Right cardiac atrium (tissue), 5 donors: Measurements from ENCODE around the gene ZNF175. TPM values are rescaled to one million over a fixed set of nuclear protein-coding genes. Genes with fewer than 3 reads are reported as not detected.
A peak's percentile ranks its signal among the peaks of the same experiment; 100 is the strongest.

Experiments used
- ATAC-seq, 2 donors: fragments of 200-7000 bp; cut with Tn5 transposase; one replicate each; pipeline versions ENCODE4 v1.8.0 to v1.9.1; 2020; ENCODE audit warnings: moderate library complexity in 2 of 2, mild to moderate bottlenecking in 1 of 2
- DNase-seq, 3 donors: peaks; one replicate each; pipeline ENCODE4 v3.0.0-alpha.2; 2020
- H3K27ac ChIP-seq: one replicate; pipeline ENCODE4 v1.5.1; 2013; ENCODE audit warnings: mild to moderate bottlenecking, low read length, control low read depth, moderate library complexity
- H3K27me3 ChIP-seq: one replicate; pipeline ENCODE4 v1.6.1; 2013; ENCODE audit not compliant: control insufficient read depth, insufficient read depth
- H3K4me1 ChIP-seq: one replicate; pipeline ENCODE4 v1.6.1; 2013; ENCODE audit warnings: low read length; ENCODE audit not compliant: control insufficient read depth, insufficient read depth
- H3K4me3 ChIP-seq: one replicate; pipeline ENCODE4 v1.5.1; 2013; ENCODE audit warnings: low read length, control low read depth
- H3K9me3 ChIP-seq: one replicate; pipeline ENCODE4 v1.6.1; 2013; ENCODE audit warnings: low read length; ENCODE audit not compliant: control insufficient read depth
- WGBS: extraction: QIAGEN DNeasy Blood & Tissue Kit; methylation state at CpG from one replicate; pipeline ENCODE4 v1.1.7; 2013; 5-methylcytosine and 5-hydroxymethylcytosine counted together
- intact Hi-C, 4 donors: fragments of 100-400 bp; cut with DNase I; formaldehyde crosslinking; loops; one replicate each; pipeline versions ENCODE4 v1.11.0 to v1.14.0; 2022 to 2023
- polyA plus RNA-seq: library from polyadenylated mRNA; stranded (reverse); fragments of 200-250 nt; gene quantifications from one replicate; pipeline ENCODE4 v1.2.3, GENCODE V29; 2013
- total RNA-seq, 4 donors: library from RNA; stranded (reverse); fragmentation: NEBNext Ultra II Directional; extraction: Animal tissue kit (Norgen Biotek cat#: 25700); gene quantifications; one replicate each; pipeline ENCODE4 v1.2.1, GENCODE V29; 2021
- donor health status: healthy with polysubstance abuse.
- donor health status: DM: no; HTN: yes; CAD: no.
- donor health status: DM: no; HTN: no; CAD: no.
- donor health status: DM: no; HTN: yes; CAD: no; lungs with severe emphysema.
- donor health status: DM: yes; HTN: yes; CAD: no.

Gene ZNF175
- total and polyA plus RNA-seq, 5 donors, result 3.3 to 12.4 (median 9.3) TPM

- DNase-seq (no peak), ATAC-seq (peak in 1 of 2 donors; percentile 33)
- 60% methylated on average over 10 of the region's 10 CpGs for WGBS
- Histone ChIP-seq H3K4me1 (no peaks in the 10 kb centered on the region), H3K4me3 (no peak overlapping the region), H3K9me3 (no peaks in the 10 kb centered on the region), H3K27me3 (peaks cover 3% of the 10 kb centered on the region), H3K27ac (no peak overlapping the region)
- intact Hi-C loops, result no loop called here
These were observed 29.4 kb upstream of the ZNF175 start for GRCh38 chr19:51541458-51542357.

GRCh38 chr19:51542699-51543098 is 28.4 kb upstream of the ZNF175 start:
- 56% methylated on average over 5 of the region's 5 CpGs for WGBS
- no peak overlapping the region for H3K4me3 ChIP-seq
- peaks cover 3% of the 10 kb centered on the region for H3K27me3 ChIP-seq
- no peaks in the 10 kb centered on the region for H3K4me1 ChIP-seq
- H3K27ac ChIP-seq, result no peak overlapping the region
- intact Hi-C loops, result no loop called here
- DNase-seq (no peak), ATAC-seq (no peak)
- no peaks in the 10 kb centered on the region for H3K9me3 ChIP-seq

- H3K4me3 ChIP-seq, result no peak overlapping the region
- no peak overlapping the region for H3K27ac ChIP-seq
- no peaks in the 10 kb centered on the region for H3K4me1 ChIP-seq
- H3K27me3 ChIP-seq, result no peaks in the 10 kb centered on the region
- 80% methylated on average over 6 of the region's 6 CpGs for WGBS
- intact Hi-C loops, result no loop called here
- ATAC-seq (no peak), DNase-seq (no peak)
- no peaks in the 10 kb centered on the region for H3K9me3 ChIP-seq
These were observed 27.0 kb upstream of the ZNF175 start for GRCh38 chr19:51544038-51544437.

GRCh38 chr19:51546107-51546649 is 24.9 kb upstream of the ZNF175 start:
- no peak overlapping the region for H3K4me3 ChIP-seq
- H3K27me3 ChIP-seq, result no peaks in the 10 kb centered on the region
- no peaks in the 10 kb centered on the region for H3K9me3 ChIP-seq
- no peak for DNase-seq
- WGBS, result 62% methylated on average over 5 of the region's 5 CpGs
- H3K4me1 ChIP-seq, result no peaks in the 10 kb centered on the region
- H3K27ac ChIP-seq, result no peak overlapping the region
- ATAC-seq, result no peak
- intact Hi-C loops, result no loop called here

GRCh38 chr19:51546650-51547396 is 24.3 kb upstream of the ZNF175 start:
- no peak for DNase-seq
- Histone ChIP-seq H3K4me3 (no peak overlapping the region), H3K27ac (no peak overlapping the region), H3K27me3 (no peaks in the 10 kb centered on the region), H3K4me1 (no peaks in the 10 kb centered on the region), H3K9me3 (no peaks in the 10 kb centered on the region)
- intact Hi-C loops, result no loop called here
- 43% methylated on average over 10 of the region's 10 CpGs for WGBS
- peak in 1 of 2 donors; percentile 77 for ATAC-seq

GRCh38 chr19:51547397-51548212 is 23.5 kb upstream of the ZNF175 start:
- WGBS, result 29% methylated on average over 7 of the region's 7 CpGs
- H3K27me3 ChIP-seq, result no peaks in the 10 kb centered on the region
- ATAC-seq, result peak in 1 of 2 donors; percentile 62

GRCh38 chr19:51548213-51548651 is 22.9 kb upstream of the ZNF175 start:
- DNase-seq, result no peak
- ATAC-seq, result no peak
- no peaks in the 10 kb centered on the region for H3K9me3 ChIP-seq
- 50% methylated on average over 5 of the region's 5 CpGs for WGBS
- H3K4me3 ChIP-seq, result no peak overlapping the region
- no peaks in the 10 kb centered on the region for H3K4me1 ChIP-seq
- no peaks in the 10 kb centered on the region for H3K27me3 ChIP-seq
- intact Hi-C loops, result no loop called here
- no peak overlapping the region for H3K27ac ChIP-seq

More at GRCh38 chr19:51547397-51548212, 23.5 kb upstream of the ZNF175 start:
- no peak overlapping the region for H3K27ac ChIP-seq
- DNase-seq, result no peak
- intact Hi-C loops, result no loop called here
- H3K4me3 ChIP-seq, result no peak overlapping the region
- no peaks in the 10 kb centered on the region for H3K9me3 ChIP-seq
- no peaks in the 10 kb centered on the region for H3K4me1 ChIP-seq

GRCh38 chr19:51548891-51549305 is 22.2 kb upstream of the ZNF175 start:
- H3K27ac ChIP-seq, result no peak overlapping the region
- H3K9me3 ChIP-seq, result no peaks in the 10 kb centered on the region
- no peak for ATAC-seq
- H3K4me1 ChIP-seq, result no peaks in the 10 kb centered on the region
- no peak for DNase-seq
- no peaks in the 10 kb centered on the region for H3K27me3 ChIP-seq
- H3K4me3 ChIP-seq, result no peak overlapping the region
- 74% methylated on average over 4 of the region's 4 CpGs for WGBS
- intact Hi-C loops, result no loop called here

- no peak overlapping the region for H3K27ac ChIP-seq
- no peaks in the 10 kb centered on the region for H3K4me1 ChIP-seq
- intact Hi-C loops, result no loop called here
- DNase-seq (no peak), ATAC-seq (no peak)
- H3K27me3 ChIP-seq, result no peaks in the 10 kb centered on the region
- H3K4me3 ChIP-seq, result no peak overlapping the region
- 62% methylated on average over 8 of the region's 8 CpGs for whole genome bisulfite sequencing
- no peaks in the 10 kb centered on the region for H3K9me3 ChIP-seq
These were observed 21.4 kb upstream of the ZNF175 start for GRCh38 chr19:51549533-51550324.
